H1 (cell line): ENCODE data around the gene CLIP4. TPM values are rescaled to one million over a fixed set of nuclear protein-coding genes. Genes with fewer than 3 reads are reported as not detected.

Experiments used
- CHD2 ChIP-seq: IDR thresholded peaks from 2 replicates; pipeline ENCODE4 v1.6.1; 2012; ENCODE audit warnings: low read length, improper control_type of control experiment
- E2F6 ChIP-seq: IDR thresholded peaks from 2 replicates; pipeline ENCODE4 v1.6.1; 2012; ENCODE audit warnings: inconsistent platforms
- MAFK ChIP-seq: IDR thresholded peaks from 2 replicates; pipeline ENCODE4 v1.6.1; 2012; ENCODE audit warnings: low read depth, mild to moderate bottlenecking, improper control_type of control experiment, low read length
- NANOG ChIP-seq: IDR thresholded peaks from 2 replicates; pipeline ENCODE4 v1.6.1; 2011; ENCODE audit warnings: low read length, low read depth, mild to moderate bottlenecking, inconsistent platforms; ENCODE audit not compliant: insufficient read depth, poor library complexity, severe bottlenecking
- YY1 ChIP-seq: IDR thresholded peaks from 2 replicates; pipeline ENCODE4 v1.6.1; 2011; ENCODE audit warnings: low read depth, mild to moderate bottlenecking, low read length
- polyA plus RNA-seq, 7 experiments: library from polyadenylated mRNA; depleted of rRNA in 3 of 7; stranded (reverse) in 5 of 7; unstranded in 2 of 7; fragments of >200 nt in 5 of 7; fragments of 200-250 nt in 2 of 7; gene quantifications; 1 replicate in 5 of 7; 2 replicates in 1 of 7; 4 replicates in 1 of 7; pipeline versions ENCODE4 v1.2.1 to v1.2.3, GENCODE V29; 2011 to 2013; ENCODE audit warnings: missing spikeins in 2 of 7, mixed read lengths in 2 of 7
- total RNA-seq: library from RNA; stranded (reverse); fragmentation: NEBNext Ultra II Directional; extraction: Animal tissue kit (Norgen Biotek cat#: 25700); gene quantifications from 2 replicates; pipeline ENCODE4 v1.2.1, GENCODE V29; 2021

Gene CLIP4
- total and polyA plus RNA-seq, 2 of the 8 experiments (the other 6 are each of a cell fraction or from before 2014, with no cell fraction given), result 0.08 to 0.09 TPM

GRCh38 chr2:29159125-29159524 is 43.9 kb downstream of the CLIP4 start (continued):
- TF ChIP-seq E2F6 (no peak), MAFK (no peak), CHD2 (no peak), NANOG (no peak), YY1 (no peak)
